Osteoblast (primary cell): ENCODE results near the gene FANCI. TPM values are rescaled to one million over a fixed set of nuclear protein-coding genes. Genes with fewer than 3 reads are reported as not detected.
A peak's percentile ranks its signal among the peaks of the same experiment; 100 is the strongest.

Source experiments
- DNase-seq: peaks from one replicate; pipeline ENCODE4 v3.0.0; 2011; ENCODE audit warnings: low spot score, mixed read lengths; ENCODE audit not compliant: insufficient read length; ENCODE audit errors: missing footprints
- H2AFZ ChIP-seq: 2 replicates; pipeline ENCODE4 v1.6.0; 2011; ENCODE audit warnings: mild to moderate bottlenecking, low read length
- H3K27ac ChIP-seq: 2 replicates; pipeline ENCODE4 v1.5.1; 2011; ENCODE audit warnings: mild to moderate bottlenecking, low read depth, low read length, moderate library complexity
- H3K27me3 ChIP-seq: 2 replicates; pipeline ENCODE4 v1.6.0; 2012; ENCODE audit warnings: mild to moderate bottlenecking, control low read depth, inconsistent platforms, low read length, moderate library complexity; ENCODE audit not compliant: insufficient read depth
- H3K36me3 ChIP-seq: 2 replicates; pipeline ENCODE4 v1.5.1; 2011; ENCODE audit warnings: mild to moderate bottlenecking, low read length, control low read depth, moderate library complexity; ENCODE audit not compliant: insufficient read depth
- H3K4me1 ChIP-seq: 2 replicates; pipeline ENCODE4 v1.5.1; 2011; ENCODE audit warnings: mild to moderate bottlenecking, low read length, control low read depth, moderate library complexity; ENCODE audit not compliant: insufficient read depth
- H3K4me2 ChIP-seq: 2 replicates; pipeline ENCODE4 v1.6.0; 2011; ENCODE audit warnings: mild to moderate bottlenecking, low read length; ENCODE audit not compliant: insufficient read depth
- H3K4me3 ChIP-seq: fragments of 200-600 bp; sonication (generic); 3 replicates; pipeline ENCODE4 v1.5.1; 2012; ENCODE audit warnings: mild to moderate bottlenecking, low read length, inconsistent platforms; ENCODE audit not compliant: insufficient read depth
- H3K79me2 ChIP-seq: 2 replicates; pipeline ENCODE4 v1.6.0; 2012; ENCODE audit warnings: mild to moderate bottlenecking, low read length, control low read depth, inconsistent platforms; ENCODE audit not compliant: insufficient read depth
- H3K9me3 ChIP-seq: 2 replicates; pipeline ENCODE4 v1.5.1; 2011; ENCODE audit warnings: low read depth, low read length, control low read depth
- H4K20me1 ChIP-seq: 2 replicates; pipeline ENCODE4 v1.6.0; 2012; ENCODE audit warnings: mild to moderate bottlenecking, low read length, control low read depth; ENCODE audit not compliant: insufficient read depth
- CTCF ChIP-seq: IDR thresholded peaks from 2 replicates; pipeline ENCODE4 v1.5.1; 2011; ENCODE audit warnings: mild to moderate bottlenecking, low read depth, low read length, moderate library complexity; ENCODE audit errors: extremely low read depth
- total RNA-seq: library from RNA; depleted of rRNA; stranded (reverse); fragments of >200 nt; gene quantifications from 2 replicates; pipeline ENCODE4 v1.2.3, GENCODE V29; 2012

The FANCI gene
- total RNA-seq, 1 donor: 59.4 TPM

DNA sequence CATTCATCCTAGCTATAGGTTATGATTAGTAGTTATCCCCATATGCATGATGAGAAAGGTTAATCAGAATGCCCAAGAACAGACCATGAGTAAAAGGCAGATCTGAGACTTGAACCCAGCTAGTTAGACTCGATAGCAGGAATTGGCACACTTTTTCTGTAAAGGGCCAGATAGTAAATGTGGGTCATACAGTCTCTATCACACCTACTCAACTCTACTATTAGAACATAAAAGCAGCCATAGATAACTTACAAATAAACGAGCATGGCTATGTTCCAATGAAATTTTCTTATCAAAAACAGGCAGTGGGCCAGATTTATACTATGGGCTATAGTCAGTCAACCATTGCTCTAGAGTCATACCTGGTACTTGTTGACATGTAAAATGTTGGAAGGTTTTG is 66.2 kb downstream of the FANCI start:
- Histone ChIP-seq H3K27ac (no peak overlapping the region), H3K79me2 (no peaks in the 10 kb centered on the region), H3K4me3 (no peak overlapping the region), H4K20me1 (no peaks in the 10 kb centered on the region), H3K9me3 (no peaks in the 10 kb centered on the region), H3K36me3 (peaks cover 18% of the 10 kb centered on the region), H3K4me2 (no peak overlapping the region), H3K27me3 (no peaks in the 10 kb centered on the region), H2AFZ (no peak overlapping the region), H3K4me1 (peaks cover 18% of the 10 kb centered on the region)
- no peak for TF ChIP-seq CTCF
- DNase-seq: no peak

DNA sequence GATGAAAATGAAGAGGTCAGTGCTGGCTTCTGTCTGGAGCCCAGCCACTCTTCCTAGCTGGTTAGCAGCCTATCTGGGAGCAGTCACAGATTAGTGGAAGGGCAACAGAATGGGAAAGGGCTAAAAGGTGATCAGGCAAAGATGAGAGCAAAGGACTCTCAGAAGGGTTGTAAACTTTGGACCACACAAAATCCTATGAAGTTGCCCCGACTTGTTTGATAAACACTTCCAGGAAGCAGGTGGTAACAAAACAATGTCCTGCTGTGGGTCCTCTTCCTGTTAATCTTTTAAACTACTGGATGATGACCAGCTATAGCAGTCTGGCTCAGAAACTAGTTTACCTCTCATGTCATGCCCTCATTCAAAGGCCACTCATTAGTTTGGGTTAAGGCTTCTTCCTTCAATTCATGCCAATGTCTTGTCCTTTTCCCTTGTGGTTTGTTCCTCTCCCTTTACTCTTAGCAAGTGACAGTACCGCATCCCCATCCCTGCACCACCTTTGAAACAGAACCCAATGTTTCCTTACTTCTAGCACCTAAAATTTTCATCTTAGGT is 71.7 kb downstream of the FANCI start:
- Histone ChIP-seq H3K27ac (no peak overlapping the region), H4K20me1 (peaks cover 8% of the 10 kb centered on the region), H3K4me3 (no peak overlapping the region), H3K27me3 (no peaks in the 10 kb centered on the region), H3K36me3 (peaks cover 63% of the 10 kb centered on the region), H3K9me3 (no peaks in the 10 kb centered on the region), H2AFZ (no peak overlapping the region), H3K4me1 (no peaks in the 10 kb centered on the region), H3K4me2 (no peak overlapping the region), H3K79me2 (peaks cover 7% of the 10 kb centered on the region)
- no peak for TF ChIP-seq CTCF
- DNase-seq: peak; percentile 11

- H3K27ac ChIP-seq: no peak overlapping the region
- no peak overlapping the region for H2AFZ ChIP-seq
- H3K36me3 ChIP-seq: peaks cover 74% of the 10 kb centered on the region
- peaks cover 11% of the 10 kb centered on the region for H4K20me1 ChIP-seq
- H3K4me2 ChIP-seq: no peak overlapping the region
- H3K79me2 ChIP-seq: peaks cover 11% of the 10 kb centered on the region
- peak; percentile 61 for DNase-seq
- H3K9me3 ChIP-seq: no peaks in the 10 kb centered on the region
- H3K4me3 ChIP-seq: no peak overlapping the region
- H3K4me1 ChIP-seq: no peaks in the 10 kb centered on the region
- TF ChIP-seq CTCF: no peak
- no peaks in the 10 kb centered on the region for H3K27me3 ChIP-seq
Observed at GRCh38 chr15:89316504-89316903, 72.7 kb downstream of the FANCI start.

DNA sequence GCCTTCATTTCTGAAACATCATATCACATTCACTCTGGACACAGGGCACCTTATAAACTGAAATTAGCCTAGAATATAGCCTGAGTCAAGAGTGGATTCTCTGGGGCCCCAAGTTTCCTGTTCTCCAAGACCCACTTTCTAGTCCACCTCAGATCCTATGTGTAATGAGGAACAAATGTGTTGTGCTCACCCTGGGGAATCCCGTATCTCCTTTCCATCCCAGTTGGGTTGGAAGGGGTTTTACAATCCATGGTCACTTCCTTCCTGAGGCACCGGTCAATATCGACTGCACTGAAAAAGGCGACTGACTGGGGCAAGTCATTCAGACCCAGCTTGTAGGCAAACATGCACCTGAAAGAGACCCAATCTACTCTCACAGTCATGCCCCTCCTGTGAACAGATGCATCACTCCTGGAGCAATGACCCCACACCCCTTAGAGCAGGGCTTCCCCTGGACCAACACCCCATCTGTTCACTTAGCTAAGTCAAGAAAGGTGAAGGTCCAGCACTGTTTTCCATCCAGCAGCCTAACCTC is 73.5 kb downstream of the FANCI start:
- H3K27me3 ChIP-seq: no peaks in the 10 kb centered on the region
- H3K4me1 ChIP-seq: no peaks in the 10 kb centered on the region
- no peak overlapping the region for H3K4me3 ChIP-seq
- H3K79me2 ChIP-seq: peaks cover 15% of the 10 kb centered on the region
- H3K9me3 ChIP-seq: no peaks in the 10 kb centered on the region
- no peak overlapping the region for H3K27ac ChIP-seq
- peak; percentile 77 for DNase-seq
- no peak overlapping the region for H2AFZ ChIP-seq
- TF ChIP-seq CTCF: no peak
- H3K4me2 ChIP-seq: no peak overlapping the region
- peaks cover 16% of the 10 kb centered on the region for H4K20me1 ChIP-seq
- H3K36me3 ChIP-seq: peaks cover 81% of the 10 kb centered on the region
